HCT116 (cell line): Measurements from ENCODE around the gene CYSTM1. TPM values are rescaled to one million over a fixed set of nuclear protein-coding genes. Genes with fewer than 3 reads are reported as not detected.
"Not testable (repeated sequence)": the region's sequence is repeated elsewhere in the genome, so short reads cannot be mapped to it uniquely, and the experiment has no call there.

Experiments
- ATAC-seq: fragments of 200-7000 bp; cut with Tn5 transposase; 2 replicates; pipeline ENCODE4 v1.9.1; 2020; ENCODE audit warnings: mild to moderate bottlenecking, moderate library complexity
- BruUV-seq: library from RNA; stranded (reverse); fragments of 400-500 nt; replicated peaks from 2 replicates; lab custom pipeline; 2021; lab: Mats Ljungman, UMichigan
- CTCF ChIA-PET: fragments of 300-600 bp; sonication (Branson Sonifier 250); formaldehyde crosslinking; loops from one replicate; lab custom pipeline; 2021; ENCODE audit warnings: antibody characterized with exemption; lab: Charles Lee
- POLR2A ChIA-PET: fragments of 300-600, 350-600 bp; sonication (Branson Sonifier 250); formaldehyde crosslinking; loops from one replicate; lab custom pipeline; 2021; ENCODE audit warnings: antibody characterized with exemption; lab: Charles Lee
- RAD21 ChIA-PET, 2 experiments: fragments of 300-600 bp; sonication (Branson Sonifier 250); formaldehyde crosslinking; loops; one replicate each; lab custom pipeline; 2023; ENCODE audit warnings: low total read pairs in 2 of 2; ENCODE audit not compliant: uncharacterized antibody in 2 of 2, unreplicated experiment in 2 of 2, low non-redundant PET in 1 of 2; lab: Charles Lee
- DNase-seq: peaks from one replicate; pipeline ENCODE4 v3.0.0-alpha.2; 2010; ENCODE audit warnings: low read depth, low spot score
- H2AFZ ChIP-seq: fragments of 200-600 bp; shearing (Covaris generic), sonication (generic); 2 replicates; pipeline ENCODE4 v1.6.1; 2017; ENCODE audit warnings: low read depth, mixed run types, mixed read lengths, antibody characterized with exemption, low read length; ENCODE audit not compliant: poor library complexity, severe bottlenecking
- H3K27ac ChIP-seq: 2 replicates; pipeline ENCODE4 v1.5.1; 2012; ENCODE audit warnings: low read depth, low read length
- H3K27me3 ChIP-seq: fragments of 200-600 bp; sonication (generic); 2 replicates; pipeline ENCODE4 v1.6.1; 2016; ENCODE audit warnings: mixed run types, low read length, mixed read lengths; ENCODE audit not compliant: insufficient read depth
- H3K36me3 ChIP-seq, 2 experiments: fragments of 200-500 bp in 1 of 2; fragments of 200-600 bp in 1 of 2; sonication (Bioruptor generic) in 1 of 2; sonication (generic) in 1 of 2; 2 replicates each; pipeline versions ENCODE4 v1.5.1 to v1.6.1; 2014 to 2016; ENCODE audit warnings: low read length in 2 of 2, inconsistent platforms in 1 of 2, mixed read lengths in 1 of 2, mixed run types in 1 of 2; ENCODE audit not compliant: insufficient read depth in 2 of 2, control insufficient read depth in 1 of 2
- H3K4me1 ChIP-seq, 2 experiments: fragments of 200-600 bp in 1 of 2; sonication (generic) in 1 of 2; 2 replicates each; pipeline versions ENCODE4 v1.5.1 to v1.6.1; 2012 to 2017; ENCODE audit warnings: low read length in 2 of 2, inconsistent platforms in 1 of 2, mild to moderate bottlenecking in 1 of 2, mixed read lengths in 1 of 2, mixed run types in 1 of 2, moderate library complexity in 1 of 2; ENCODE audit not compliant: insufficient read depth in 2 of 2, control insufficient read depth in 1 of 2
- H3K4me2 ChIP-seq: fragments of 200-600 bp; sonication (generic); 2 replicates; pipeline ENCODE4 v1.6.1; 2017; ENCODE audit warnings: mixed run types, low read length, mixed read lengths
- H3K4me3 ChIP-seq, 2 experiments: fragments of 200-600 bp in 1 of 2; sonication (generic) in 1 of 2; replicated peaks in 1 of 2; 2 replicates each; pipeline ENCODE4 v1.5.1; 2011 to 2016; ENCODE audit warnings: low read length in 2 of 2, control low read depth in 1 of 2, low read depth in 1 of 2, mild to moderate bottlenecking in 1 of 2, mixed read lengths in 1 of 2, mixed run types in 1 of 2
- H3K79me2 ChIP-seq: fragments of 200-600 bp; sonication (generic); 2 replicates; pipeline ENCODE4 v1.6.1; 2017; ENCODE audit warnings: mild to moderate bottlenecking, mixed run types, low read length, moderate library complexity, mixed read lengths; ENCODE audit not compliant: insufficient read depth
- H3K9ac ChIP-seq: fragments of 200-600 bp; sonication (generic); 2 replicates; pipeline ENCODE4 v1.6.1; 2016; ENCODE audit warnings: low read length, mixed read lengths
- H3K9me2 ChIP-seq: fragments of 200-600 bp; sonication (generic), shearing (Covaris generic); 2 replicates; pipeline ENCODE4 v1.6.1; 2017; ENCODE audit warnings: mixed run types, mild to moderate bottlenecking, moderate library complexity; ENCODE audit not compliant: insufficient read depth
- H3K9me3 ChIP-seq, 2 experiments: fragments of 200-500 bp in 1 of 2; fragments of 200-600 bp in 1 of 2; sonication (Bioruptor generic) in 1 of 2; sonication (generic) in 1 of 2; 2 replicates each; pipeline ENCODE4 v1.6.1; 2014 to 2017; ENCODE audit warnings: low read length in 2 of 2, mixed read lengths in 2 of 2, inconsistent platforms in 1 of 2, low read depth in 1 of 2, mild to moderate bottlenecking in 1 of 2, mixed run types in 1 of 2, moderate library complexity in 1 of 2; ENCODE audit not compliant: control insufficient read depth in 1 of 2, insufficient read depth in 1 of 2
- H4K20me1 ChIP-seq: fragments of 200-600 bp; sonication (generic), shearing (Covaris generic); 2 replicates; pipeline ENCODE4 v1.6.1; 2017; ENCODE audit warnings: mixed run types, mild to moderate bottlenecking, moderate library complexity; ENCODE audit not compliant: insufficient read depth
- CBX3 ChIP-seq: IDR thresholded peaks from 2 replicates; pipeline ENCODE4 v1.6.1; 2012; ENCODE audit warnings: low read depth
- EGR1 ChIP-seq: IDR thresholded peaks from 2 replicates; pipeline ENCODE4 v1.6.1; 2012; ENCODE audit warnings: low read depth
- ELF1 ChIP-seq: IDR thresholded peaks from 2 replicates; pipeline ENCODE4 v1.6.1; 2012; ENCODE audit warnings: low read depth, borderline replicate concordance
- EZH2 ChIP-seq: fragments of 200-600 bp; sonication (generic); IDR thresholded peaks from 2 replicates; pipeline ENCODE4 v1.6.1; 2017; ENCODE audit warnings: antibody characterized with exemption, mixed run types
- EZH2phosphoT487 ChIP-seq: fragments of 200-600 bp; IDR thresholded peaks from 2 replicates; pipeline ENCODE4 v1.6.1; 2018; ENCODE audit warnings: antibody characterized with exemption, borderline replicate concordance
- JUND ChIP-seq: IDR thresholded peaks from 2 replicates; pipeline ENCODE4 v1.6.1; 2012
- MAX ChIP-seq: IDR thresholded peaks from 2 replicates; pipeline ENCODE4 v1.6.1; 2012
- RAD21 ChIP-seq: IDR thresholded peaks from 2 replicates; pipeline ENCODE4 v1.6.1; 2012; ENCODE audit warnings: low read depth, mild to moderate bottlenecking
- SIN3A ChIP-seq: IDR thresholded peaks from 2 replicates; pipeline ENCODE4 v1.6.1; 2012; ENCODE audit warnings: low read depth
- TCF7L2 ChIP-seq: IDR thresholded peaks from 2 replicates; pipeline ENCODE4 v1.7.0; 2011; ENCODE audit warnings: borderline replicate concordance, inconsistent platforms; ENCODE audit not compliant: insufficient read depth, insufficient read length; ENCODE audit errors: extremely low read depth
- YY1 ChIP-seq: IDR thresholded peaks from 2 replicates; pipeline ENCODE4 v1.6.1; 2011; ENCODE audit warnings: low read length, low read depth, moderate library complexity, mild to moderate bottlenecking; ENCODE audit not compliant: insufficient replicate concordance; ENCODE audit errors: extremely low read depth
- ZFX ChIP-seq: fragments of 450-650 bp; IDR thresholded peaks from 2 replicates; pipeline ENCODE4 v1.6.1; 2017
- ZNF274 ChIP-seq: fragments of 200-500 bp; sonication (Bioruptor generic); IDR thresholded peaks from 2 replicates; pipeline ENCODE4 v1.6.1; 2014; ENCODE audit warnings: mild to moderate bottlenecking, low read depth, low read length, inconsistent platforms
- intact Hi-C: fragments of 100-400 bp; cut with micrococcal nuclease; formaldehyde crosslinking; loops from 2 replicates; pipeline ENCODE4 v1.10.0; 2022
- total RNA-seq: library from RNA; stranded (reverse); gene quantifications from one replicate; pipeline ENCODE4 v1.2.1, GENCODE V29; 2021; ENCODE audit not compliant: unreplicated experiment
- TF ChIP-seq, protein P1 (sequence below), 3 experiments: fragments of 200-600 bp in 1 of 3; sonication (generic) in 1 of 3; IDR thresholded peaks in 2 of 3; conservative IDR thresholded peaks in 1 of 3; 2 replicates each; pipeline ENCODE4 v1.5.1; 2012 to 2017; ENCODE audit warnings: low read depth in 2 of 3, low read length in 2 of 3, antibody characterized with exemption in 1 of 3, borderline replicate concordance in 1 of 3, control low read depth in 1 of 3, mild to moderate bottlenecking in 1 of 3, mixed read lengths in 1 of 3, mixed run types in 1 of 3, moderate library complexity in 1 of 3; ENCODE audit not compliant: insufficient read depth in 1 of 3

CYSTM1 gene
- total RNA-seq, 1 experiment from 2014 or later: 56.0 TPM

- TF ChIP-seq ZNF274 (no peak), ELF1 (no peak)
These were observed 21.1 kb upstream of the CYSTM1 start (continued) for GRCh38 chr5:140153905-140154304.

GRCh38 chr5:140154710-140155381, 20.1 kb upstream of the CYSTM1 start:
- DNase-seq, H3K4me3 ChIP-seq, H3K36me3 ChIP-seq, H3K27ac ChIP-seq, BruUV-seq, POLR2A ChIA-PET, H3K9ac ChIP-seq, H4K20me1 ChIP-seq, H2AFZ ChIP-seq, H3K79me2 ChIP-seq, H3K27me3 ChIP-seq, RAD21 ChIA-PET, H3K9me3 ChIP-seq, H3K9me2 ChIP-seq, ATAC-seq: not testable (repeated sequence)
- CTCF ChIA-PET: interaction anchor here (0.7 to 2.1 kb wide), 7 partner anchors 9 to 380 kb away, joined by 3 to 8 read pairs (median 5); no protein-coding TSS in a partner anchor
- peak overlapping the region; percentile 19; the same call in 1 of the 2 replicates for H3K4me2 ChIP-seq
- H3K4me1 ChIP-seq: peaks cover 6 to 22% of the 10 kb centered on the region in 2 experiments; a peak in 3 of 4 replicates
- intact Hi-C loops: loop anchor here (10.0 kb wide), 1 partner anchor 310 kb away; no protein-coding TSS in a partner anchor

GRCh38 chr5:140157032-140157781, 17.8 kb upstream of the CYSTM1 start:
- intact Hi-C loops: loop anchor here (1.0 to 10.0 kb wide), 4 partner anchors 84 to 370 kb away; no protein-coding TSS in a partner anchor
- peak overlapping the region; percentile 100 for H2AFZ ChIP-seq
- ChIA-PET CTCF (interaction anchor here (0.7 to 4.0 kb wide), 9 partner anchors 12 to 370 kb away, joined by 3 to 23 read pairs (median 4); partner anchors contain the start of gene HBEGF), RAD21 (interaction anchor here in 1 of 2 experiments (0.8 to 1.2 kb wide), 2 partner anchors 188 to 370 kb away, joined by 3 read pairs; no protein-coding TSS in a partner anchor), POLR2A (interaction anchor here (0.8 kb wide), 1 partner anchor 10 kb away, joined by 3 read pairs; no protein-coding TSS in a partner anchor)
- ATAC-seq: peak; percentile 96
- H3K4me2 ChIP-seq: peak overlapping the region; percentile 74
- peaks cover 6 to 18% of the 10 kb centered on the region in 2 experiments; a peak in 3 of 4 replicates for H3K4me1 ChIP-seq
- no peaks in the 10 kb centered on the region for H3K27me3 ChIP-seq
- no peaks in the 10 kb centered on the region for H3K9me2 ChIP-seq
- H3K9me3 ChIP-seq: no peaks in the 10 kb centered on the region
- peak overlapping the region; percentile 47 for H3K9ac ChIP-seq
- H3K27ac ChIP-seq: no peak overlapping the region; the same call in 1 of the 2 replicates
- no TSS peak for BruUV-seq
- H3K79me2 ChIP-seq: no peaks in the 10 kb centered on the region
- no peaks in the 10 kb centered on the region for H4K20me1 ChIP-seq
- H3K36me3 ChIP-seq: no peaks in the 10 kb centered on the region
- DNase-seq: peak; percentile 70
- H3K4me3 ChIP-seq: peak overlapping the region; percentile 15 to 41
- TF ChIP-seq EZH2phosphoT487 (no peak), ZFX (no peak), RAD21 (peak; percentile 98), ZNF274 (no peak), TCF7L2 (peak; percentile 32), SIN3A (no peak), YY1 (peak; percentile 35), MAX (no peak), CBX3 (no peak), JUND (no peak), EZH2 (no peak), EGR1 (no peak)
- TF ChIP-seq, protein P1, sequence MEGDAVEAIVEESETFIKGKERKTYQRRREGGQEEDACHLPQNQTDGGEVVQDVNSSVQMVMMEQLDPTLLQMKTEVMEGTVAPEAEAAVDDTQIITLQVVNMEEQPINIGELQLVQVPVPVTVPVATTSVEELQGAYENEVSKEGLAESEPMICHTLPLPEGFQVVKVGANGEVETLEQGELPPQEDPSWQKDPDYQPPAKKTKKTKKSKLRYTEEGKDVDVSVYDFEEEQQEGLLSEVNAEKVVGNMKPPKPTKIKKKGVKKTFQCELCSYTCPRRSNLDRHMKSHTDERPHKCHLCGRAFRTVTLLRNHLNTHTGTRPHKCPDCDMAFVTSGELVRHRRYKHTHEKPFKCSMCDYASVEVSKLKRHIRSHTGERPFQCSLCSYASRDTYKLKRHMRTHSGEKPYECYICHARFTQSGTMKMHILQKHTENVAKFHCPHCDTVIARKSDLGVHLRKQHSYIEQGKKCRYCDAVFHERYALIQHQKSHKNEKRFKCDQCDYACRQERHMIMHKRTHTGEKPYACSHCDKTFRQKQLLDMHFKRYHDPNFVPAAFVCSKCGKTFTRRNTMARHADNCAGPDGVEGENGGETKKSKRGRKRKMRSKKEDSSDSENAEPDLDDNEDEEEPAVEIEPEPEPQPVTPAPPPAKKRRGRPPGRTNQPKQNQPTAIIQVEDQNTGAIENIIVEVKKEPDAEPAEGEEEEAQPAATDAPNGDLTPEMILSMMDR (IDR thresholded peaks at IDR 0.05 in 2 of 3, conservative IDR thresholded peaks at IDR 0.05 in 1 of 3; ENCODE audit: borderline replicate concordance in 1 of 3, insufficient read depth in 1 of 3, low read depth in 2 of 3, low read length in 2 of 3): peak; percentile 87 to 95 (median 90)
